Gastrocnemius medialis (tissue), 4 donors: ENCODE measurements around the gene EPPIN.

ENCODE experiments used
- CTCF ChIP-seq, 5 experiments: fragments of 450-650 bp in 3 of 5; fragments of 200-600 bp in 2 of 5; sonication (generic) in 2 of 5; IDR thresholded peaks in 4 of 5; conservative IDR thresholded peaks in 1 of 5; 1 replicate in 4 of 5; 2 replicates in 1 of 5; pipeline ENCODE4 v1.5.1; 2016 to 2019; ENCODE audit warnings: antibody characterized with exemption in 5 of 5, mild to moderate bottlenecking in 3 of 5, moderate library complexity in 3 of 5
- POLR2A ChIP-seq, 2 donors: fragments of 450-650 bp; IDR thresholded peaks; one replicate each; pipeline ENCODE4 v1.6.1; 2017; ENCODE audit warnings: antibody characterized with exemption in 2 of 2, mild to moderate bottlenecking in 2 of 2, moderate library complexity in 2 of 2

DNA sequence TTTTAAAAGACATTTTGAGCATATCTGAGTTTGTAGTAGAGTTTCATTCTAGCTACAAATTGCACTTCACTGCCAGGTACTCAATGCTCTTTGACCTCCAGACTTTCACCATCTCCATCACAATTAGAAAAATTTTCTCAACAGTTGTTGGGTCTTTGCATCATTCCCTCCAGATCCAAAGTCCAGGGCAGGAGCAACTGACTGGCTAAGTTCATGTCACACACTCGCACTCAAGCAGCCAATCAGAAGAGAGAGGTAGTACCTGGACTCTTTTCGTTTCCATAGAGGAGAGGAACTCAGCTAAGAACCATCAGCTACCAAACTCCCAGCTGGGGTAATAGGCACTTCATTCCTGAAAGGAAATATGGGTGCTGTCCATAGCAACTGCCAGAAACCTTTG is 40.8 kb downstream of the EPPIN start:
- TF ChIP-seq CTCF (IDR thresholded peaks at IDR 0.05 in 4 of 5, conservative IDR thresholded peaks at IDR 0.05 in 1 of 5) (no peak), POLR2A (IDR thresholded peaks at IDR 0.05) (no peak)
